GM04503 (cell line): ENCODE data around the gene C22orf23.

Experiments used
- DNase-seq: peaks from one replicate; pipeline ENCODE4 v3.0.0-alpha.2; 2012; ENCODE audit warnings: low read depth

The C22orf23 gene

DNA sequence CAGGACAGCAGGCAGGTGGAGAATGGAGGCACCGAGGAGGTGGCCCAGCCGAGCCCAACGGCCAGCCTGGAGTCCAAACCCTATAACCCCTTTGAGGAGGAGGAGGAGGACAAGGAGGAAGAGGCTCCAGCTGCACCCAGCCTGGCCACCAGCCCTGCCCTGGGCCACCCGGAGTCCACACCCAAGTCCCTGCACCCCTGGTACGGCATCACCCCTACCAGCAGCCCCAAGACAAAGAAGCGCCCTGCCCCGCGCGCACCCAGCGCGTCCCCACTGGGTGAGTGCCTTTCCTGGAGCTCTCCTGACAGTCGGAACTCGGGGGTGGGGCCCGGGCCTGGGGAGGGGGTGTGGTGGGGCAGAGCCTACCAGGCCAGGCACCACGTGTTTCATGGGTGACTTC lies 27.6 kb downstream of the C22orf23 start:
- no peak for DNase-seq

DNA sequence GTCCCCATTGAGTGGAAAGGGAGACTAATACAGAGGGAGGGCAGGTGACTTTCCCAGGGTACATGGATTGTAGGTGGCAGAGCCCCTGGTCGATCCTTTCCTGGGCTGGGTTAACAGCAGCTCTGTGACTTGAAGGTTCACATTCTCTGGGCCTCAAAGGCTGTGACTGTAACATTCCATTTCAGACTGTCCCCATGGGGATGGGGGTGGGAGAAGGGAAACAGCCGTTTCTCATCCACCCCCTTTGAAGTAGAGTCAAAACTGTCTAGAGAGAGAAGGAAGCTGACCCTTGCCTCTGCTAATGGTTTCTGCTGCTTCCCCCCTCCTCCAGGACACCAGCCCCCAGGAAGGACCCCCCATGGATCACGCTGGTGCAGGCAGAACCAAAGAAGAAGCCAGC lies 28.1 kb downstream of the C22orf23 start:
- no peak for DNase-seq

DNA sequence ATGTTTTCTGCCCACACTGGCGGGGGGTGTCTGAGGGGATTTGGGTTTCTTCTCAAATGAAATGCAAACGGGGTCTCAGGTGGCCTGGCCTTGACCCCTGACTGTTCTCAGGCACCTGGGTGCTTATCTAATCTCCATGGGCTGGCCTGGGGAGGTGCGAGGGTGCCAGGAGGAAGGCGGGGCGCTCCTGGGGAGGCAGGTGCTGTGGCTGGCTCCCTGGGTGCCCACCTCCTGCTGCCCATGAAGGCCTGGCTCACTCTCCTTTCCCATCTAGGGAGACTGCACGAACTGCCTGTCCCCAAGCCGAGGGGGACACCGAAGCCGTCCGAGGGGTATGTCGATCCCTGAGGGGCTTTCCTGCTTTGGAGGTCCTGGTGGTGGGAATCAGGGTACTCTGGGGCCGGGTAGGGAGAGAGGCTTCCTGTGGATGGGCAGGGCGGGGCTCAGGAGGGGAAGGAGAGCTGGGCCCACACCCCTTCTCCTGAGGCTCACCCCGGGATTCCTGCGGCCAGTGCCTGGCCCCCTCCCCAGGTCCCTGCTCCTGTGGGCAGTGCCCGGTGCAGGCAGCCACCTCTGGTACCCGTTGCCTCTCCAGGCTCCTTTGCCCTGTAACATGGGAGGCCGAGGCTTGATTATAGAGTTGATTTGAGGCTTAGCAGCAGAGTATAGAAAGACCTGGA lies 28.9 kb downstream of the C22orf23 start:
- no peak for DNase-seq

DNA sequence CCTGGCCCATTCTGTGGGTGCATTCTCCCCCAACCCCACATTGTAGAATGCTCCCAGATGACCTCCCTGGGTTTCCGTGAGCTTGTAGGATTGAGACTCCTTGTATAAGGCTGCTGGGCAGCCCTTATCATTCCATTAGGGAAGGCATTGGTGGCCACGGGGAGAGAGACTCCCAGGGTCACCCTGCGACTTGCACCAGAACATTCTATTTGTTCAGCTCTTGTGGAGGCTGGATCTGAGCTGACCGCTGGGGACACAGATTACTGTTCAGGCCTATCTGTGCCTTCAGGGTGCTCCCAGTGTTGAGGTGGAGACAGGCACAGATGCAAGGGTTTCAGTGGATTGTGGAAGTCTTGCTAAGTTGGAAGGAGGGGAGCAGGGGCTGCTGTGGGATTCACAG lies 29.5 kb downstream of the C22orf23 start:
- no peak for DNase-seq

DNA sequence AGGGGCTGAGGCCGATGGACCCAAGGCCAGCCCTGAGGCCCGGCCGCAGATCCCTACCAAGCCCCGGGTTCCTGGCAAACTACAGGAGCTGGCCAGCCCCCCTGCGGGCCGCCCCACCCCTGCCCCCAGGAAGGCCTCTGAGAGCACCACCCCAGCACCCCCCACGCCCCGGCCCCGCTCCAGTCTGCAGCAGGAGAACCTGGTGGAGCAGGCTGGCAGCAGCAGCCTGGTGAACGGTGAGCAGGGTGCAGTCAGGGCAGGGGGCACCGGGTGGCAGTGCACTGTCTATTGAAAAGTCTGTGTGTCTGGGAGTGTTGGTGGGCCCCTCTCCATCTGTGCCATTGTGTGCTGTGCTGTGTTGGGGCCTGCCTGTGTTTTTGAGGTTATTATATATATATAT lies 31.2 kb downstream of the C22orf23 start:
- DNase-seq = no peak

DNA sequence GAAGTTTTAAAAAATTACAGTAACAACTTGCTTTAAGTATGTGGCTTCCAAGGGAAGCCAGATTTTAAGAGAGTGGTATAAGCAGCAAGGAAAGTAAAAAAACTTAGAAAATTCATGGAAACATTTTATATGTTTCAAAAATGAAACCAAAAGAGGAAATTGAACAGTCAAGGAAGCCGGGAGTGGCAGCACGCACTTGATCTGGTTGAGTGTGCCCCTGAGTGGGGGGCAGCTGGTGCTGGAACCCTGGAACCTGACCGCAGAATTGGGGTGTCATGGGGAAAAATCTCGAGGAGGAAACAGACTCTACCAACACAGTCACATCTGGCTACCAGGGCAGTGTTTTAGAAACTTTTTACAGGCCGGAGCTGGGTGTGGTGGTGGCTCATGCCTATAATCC lies 33.3 kb downstream of the C22orf23 start:
- no peak for DNase-seq

DNA sequence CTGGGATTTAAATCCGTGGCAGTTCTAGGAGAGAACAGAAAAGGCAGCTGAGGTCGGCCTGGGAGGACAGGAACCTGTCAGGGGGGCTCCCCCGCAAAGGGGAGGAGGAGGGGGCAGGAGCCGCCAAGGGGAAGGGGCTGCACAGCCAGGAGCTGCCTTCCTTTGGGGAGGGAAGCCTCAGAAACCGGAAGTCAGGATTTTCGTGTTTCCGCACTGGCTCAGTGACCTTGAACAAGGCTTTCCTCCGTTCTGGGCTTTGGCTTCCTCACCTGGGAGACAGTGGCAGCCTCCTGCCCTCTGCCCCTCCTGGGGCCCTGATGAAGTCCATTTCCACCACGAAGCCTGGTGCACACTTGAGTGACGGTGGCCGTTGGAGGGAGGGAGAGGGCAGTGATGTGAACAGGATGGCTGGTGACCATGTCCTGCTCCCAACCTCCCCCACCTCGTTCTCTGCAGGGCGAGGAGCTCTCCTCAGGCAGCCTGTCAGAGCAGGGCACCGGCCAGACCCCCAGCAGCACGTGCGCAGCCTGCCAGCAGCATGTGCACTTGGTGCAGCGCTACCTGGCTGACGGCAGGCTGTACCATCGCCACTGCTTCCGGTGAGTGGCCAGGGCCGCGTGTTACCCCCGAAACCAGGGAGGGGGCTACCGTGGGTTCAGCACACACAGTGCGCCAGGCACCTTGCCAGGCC lies 34.7 kb downstream of the C22orf23 start:
- DNase-seq = no peak

DNA sequence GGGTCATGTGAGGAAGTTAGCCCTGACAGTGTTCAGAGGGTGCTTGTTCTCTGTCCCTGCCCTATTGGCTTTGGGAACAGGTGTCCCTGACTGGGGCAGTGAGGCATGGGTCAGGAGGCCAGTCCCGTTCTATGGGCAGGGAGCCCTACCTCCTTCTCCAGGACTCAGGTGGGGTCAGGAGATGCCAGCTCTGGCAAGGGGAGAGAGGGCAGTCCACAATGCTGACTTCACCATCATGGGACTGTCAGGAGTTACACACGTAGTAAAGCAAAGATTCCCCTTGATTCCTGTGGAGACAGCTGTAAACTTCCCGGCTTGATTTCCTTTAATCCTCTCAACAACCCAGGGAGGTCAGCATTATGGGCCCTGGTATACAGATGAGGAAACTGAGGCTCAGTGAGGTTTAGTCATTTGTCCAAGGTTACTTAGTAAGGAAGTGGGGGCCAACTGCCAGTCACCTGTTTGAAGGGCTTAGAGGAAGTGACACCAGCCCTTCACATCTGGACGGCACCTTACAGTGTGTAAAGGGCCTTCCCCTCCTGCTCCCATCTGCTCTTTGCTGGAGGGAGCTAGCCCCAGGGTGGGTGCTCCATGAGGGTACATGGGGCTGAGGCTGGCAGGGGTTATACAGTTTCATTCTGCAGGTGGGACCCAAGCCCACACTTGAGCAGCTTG lies 35.4 kb downstream of the C22orf23 start:
- DNase-seq = no peak

DNA sequence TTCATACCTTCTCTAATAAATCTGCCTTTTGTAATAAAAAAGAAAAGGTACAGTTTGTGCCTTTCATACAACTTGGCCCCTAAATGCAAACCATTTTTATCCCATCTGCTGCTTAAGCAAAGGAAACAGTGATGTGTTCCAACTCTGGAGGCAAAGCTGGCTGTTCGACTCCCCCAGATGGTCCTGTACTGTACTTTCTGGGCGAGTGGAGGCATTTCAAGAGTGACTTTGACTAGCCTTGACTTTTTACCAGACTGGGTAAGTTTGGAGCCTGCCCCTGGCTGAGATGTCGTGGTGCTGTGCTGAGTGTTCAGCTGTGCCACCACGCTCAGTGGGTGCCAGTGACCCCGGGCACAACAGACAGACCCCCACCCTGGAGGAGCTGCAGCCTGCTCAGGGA lies 37.1 kb downstream of the C22orf23 start:
- DNase-seq = no peak

DNA sequence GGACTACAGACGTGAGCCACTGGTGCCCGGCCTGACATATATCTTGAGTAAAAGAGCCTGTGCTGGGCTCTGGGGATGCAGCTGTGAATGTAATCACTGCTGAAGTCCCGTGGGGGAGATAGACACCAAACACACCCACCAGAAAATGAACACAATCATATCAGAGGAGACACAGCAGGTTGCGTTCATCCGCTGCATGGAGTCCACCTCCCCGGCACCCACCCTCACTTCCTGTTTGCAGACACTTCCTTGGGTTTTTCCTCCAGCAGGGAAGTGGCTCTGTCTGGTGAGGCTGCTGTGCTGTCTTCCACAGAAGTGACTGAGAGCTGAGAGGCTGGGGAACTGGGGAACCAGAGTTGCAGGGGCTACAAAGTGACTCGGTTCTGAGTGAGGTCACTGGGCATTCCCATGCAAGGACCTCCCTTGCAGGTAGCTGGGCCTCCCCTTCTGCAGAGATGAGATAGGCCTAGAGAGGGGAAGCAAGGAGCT lies 40.1 kb downstream of the C22orf23 start:
- DNase-seq = no peak

DNA sequence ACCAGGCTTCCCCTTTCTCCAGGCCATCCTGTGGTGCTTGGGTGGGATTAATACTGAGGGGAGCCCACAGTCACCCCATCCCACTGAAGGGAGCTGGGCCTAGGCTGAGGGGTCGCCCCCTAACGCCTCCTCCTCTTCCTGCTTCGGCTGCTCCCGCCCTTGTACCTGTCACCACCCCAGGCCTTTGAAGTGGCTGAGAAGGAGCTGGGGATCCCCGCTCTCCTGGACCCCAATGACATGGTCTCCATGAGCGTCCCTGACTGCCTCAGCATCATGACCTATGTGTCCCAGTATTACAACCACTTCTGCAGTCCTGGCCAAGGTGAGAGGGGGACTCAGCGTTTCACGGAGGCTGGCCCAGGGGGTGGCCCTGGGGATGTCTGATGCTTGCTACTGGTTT lies 41.2 kb downstream of the C22orf23 start:
- no peak for DNase-seq

DNA sequence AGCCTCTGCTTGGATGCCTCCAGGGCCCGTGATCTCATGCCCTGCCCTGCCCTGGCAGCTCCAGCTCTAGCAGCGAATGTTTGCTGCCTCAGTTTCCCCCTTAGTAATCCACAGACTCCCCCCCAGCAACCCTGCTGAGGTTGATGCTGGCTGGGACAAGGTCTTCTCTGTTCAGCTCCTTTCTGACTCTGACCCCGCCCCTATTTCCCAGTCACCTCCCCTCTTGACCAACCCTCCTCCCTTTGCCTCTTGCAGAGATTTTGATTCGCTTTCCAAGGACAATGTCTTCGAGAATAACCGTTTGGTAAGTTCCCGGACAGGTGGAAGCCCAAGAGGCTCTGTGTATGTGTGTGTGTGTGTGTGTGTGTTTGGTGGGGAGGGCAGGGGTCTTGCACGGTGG lies 41.7 kb downstream of the C22orf23 start:
- no peak for DNase-seq

DNA sequence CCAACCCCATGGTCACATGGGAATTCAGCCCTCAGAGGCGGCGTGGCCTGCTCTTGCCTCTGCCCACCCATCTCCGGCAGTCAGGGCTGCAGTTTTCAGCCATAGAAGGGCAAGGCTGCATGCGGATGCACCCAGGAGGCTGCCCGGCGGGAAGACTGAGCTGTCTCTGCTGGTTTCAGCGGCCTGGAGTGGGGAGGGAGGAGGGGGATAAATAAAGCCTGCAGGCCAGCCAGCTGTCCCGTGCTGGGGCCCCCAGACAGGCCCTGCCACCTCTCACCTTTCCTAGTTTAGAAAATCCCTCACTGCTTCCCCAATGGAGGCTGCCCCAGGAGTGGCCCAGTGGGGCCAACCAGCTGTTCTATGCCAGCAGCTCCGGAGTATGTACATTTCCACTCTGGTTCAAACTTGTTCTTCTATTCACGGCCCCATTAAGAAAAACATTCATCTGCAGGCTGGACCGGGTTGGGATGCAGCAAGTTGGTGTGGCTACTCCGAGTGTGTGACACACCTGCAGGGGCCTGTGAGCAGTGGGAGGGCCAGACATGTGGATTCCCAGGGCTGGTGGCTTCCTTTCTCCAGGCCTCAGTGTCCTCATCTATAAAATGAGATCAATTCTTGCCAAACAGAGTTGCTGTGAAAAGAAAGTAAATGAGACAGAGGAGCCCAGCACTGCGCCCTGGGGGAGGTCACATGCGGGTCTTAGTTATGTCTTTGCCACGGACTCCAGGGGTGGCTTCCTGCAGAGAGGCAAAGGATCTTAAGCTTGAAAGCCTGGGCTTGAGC lies 42.3 kb downstream of the C22orf23 start:
- DNase-seq = no peak

DNA sequence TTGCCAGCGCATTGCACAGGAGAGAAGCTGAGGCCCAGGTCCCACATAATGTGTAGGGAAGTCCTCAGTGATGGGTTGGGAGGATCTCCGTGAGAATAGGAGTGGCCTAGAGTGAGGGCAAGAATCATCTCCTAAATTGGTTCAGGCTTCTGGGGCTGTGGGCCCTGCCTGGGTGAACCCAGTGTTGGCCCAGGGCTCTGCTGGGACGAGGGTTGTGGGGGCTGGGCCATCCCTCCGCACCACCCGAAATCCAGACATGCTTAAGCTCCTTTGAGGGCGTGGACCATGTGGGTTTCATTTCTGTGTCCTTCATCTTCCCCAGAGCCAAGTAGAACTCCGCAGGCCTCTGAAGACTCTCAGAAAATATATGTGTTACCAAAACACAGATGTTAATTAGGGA lies 43.6 kb downstream of the C22orf23 start:
- DNase-seq = no peak

DNA sequence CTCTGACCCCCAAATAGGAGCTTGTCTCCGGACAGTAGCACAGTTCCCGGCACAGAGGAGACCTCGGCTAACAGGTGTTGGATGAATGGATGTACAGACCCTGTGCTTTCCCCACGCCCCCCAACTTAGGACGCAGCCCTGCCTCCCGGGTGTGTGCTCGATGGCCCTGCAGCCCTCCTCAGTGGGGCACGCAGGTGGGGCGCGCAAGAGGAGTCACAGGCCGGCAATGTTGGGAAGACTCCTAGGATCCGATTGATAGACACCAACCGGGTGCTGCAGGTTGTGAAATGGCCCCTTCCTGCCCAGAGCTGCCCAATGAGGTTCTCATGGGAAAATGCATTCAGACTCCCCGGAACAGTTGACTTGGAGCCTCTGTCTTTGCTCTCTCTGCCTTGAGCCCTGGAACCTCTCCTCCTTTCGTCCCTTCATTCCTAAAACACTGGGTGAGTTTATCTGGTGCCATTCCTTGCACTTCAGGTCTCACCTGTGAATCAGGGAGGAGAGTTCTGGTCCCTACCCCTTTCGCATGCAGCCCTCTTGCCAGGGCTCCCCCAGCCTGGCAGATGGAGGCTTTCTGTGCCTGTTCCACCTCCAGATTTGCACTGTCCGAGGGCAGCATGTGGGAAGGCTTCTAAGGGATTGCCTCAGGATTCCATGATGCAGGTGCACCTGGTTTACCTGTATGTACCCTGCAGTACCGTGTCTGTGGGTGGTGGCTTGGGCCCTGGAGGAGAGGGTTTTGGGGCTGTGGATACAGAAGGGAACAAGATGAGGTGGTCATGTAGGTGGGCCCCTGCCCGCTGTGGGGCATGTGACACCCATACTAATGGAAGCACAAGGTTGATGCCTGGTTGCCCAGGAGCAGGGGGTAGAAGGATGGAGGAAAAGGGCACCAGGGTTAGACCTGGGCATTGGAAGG lies 46.1 kb downstream of the C22orf23 start:
- no peak for DNase-seq

DNA sequence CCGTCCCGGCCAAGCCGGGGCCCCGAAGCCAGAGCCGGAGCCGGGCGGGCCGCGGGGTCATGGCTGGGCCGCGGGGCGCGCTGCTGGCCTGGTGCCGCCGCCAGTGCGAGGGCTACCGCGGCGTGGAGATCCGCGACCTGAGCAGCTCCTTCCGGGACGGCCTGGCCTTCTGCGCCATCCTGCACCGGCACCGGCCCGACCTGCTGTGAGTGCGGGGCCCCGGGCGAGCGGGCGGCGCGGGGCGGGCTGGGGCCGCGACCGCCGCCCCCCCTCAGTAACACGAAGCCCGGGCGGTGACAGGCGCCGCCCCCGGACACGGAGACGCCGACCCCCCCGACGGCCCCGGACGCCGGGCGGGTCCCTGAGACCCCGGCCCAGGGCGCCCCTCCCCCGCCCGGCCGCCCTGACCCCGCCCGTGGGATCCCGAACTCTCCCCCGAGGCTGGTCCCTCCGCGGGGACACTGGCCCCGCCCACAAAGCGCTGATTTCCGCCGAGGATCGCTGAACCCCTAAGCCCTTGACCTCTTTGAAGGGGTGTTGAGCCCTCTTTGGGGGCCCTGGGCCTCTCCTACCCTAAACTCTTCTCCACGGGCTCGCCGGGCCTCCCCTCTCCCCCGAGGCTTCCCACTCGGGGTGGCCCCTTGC lies 46.9 kb downstream of the C22orf23 start:
- DNase-seq = no peak

DNA sequence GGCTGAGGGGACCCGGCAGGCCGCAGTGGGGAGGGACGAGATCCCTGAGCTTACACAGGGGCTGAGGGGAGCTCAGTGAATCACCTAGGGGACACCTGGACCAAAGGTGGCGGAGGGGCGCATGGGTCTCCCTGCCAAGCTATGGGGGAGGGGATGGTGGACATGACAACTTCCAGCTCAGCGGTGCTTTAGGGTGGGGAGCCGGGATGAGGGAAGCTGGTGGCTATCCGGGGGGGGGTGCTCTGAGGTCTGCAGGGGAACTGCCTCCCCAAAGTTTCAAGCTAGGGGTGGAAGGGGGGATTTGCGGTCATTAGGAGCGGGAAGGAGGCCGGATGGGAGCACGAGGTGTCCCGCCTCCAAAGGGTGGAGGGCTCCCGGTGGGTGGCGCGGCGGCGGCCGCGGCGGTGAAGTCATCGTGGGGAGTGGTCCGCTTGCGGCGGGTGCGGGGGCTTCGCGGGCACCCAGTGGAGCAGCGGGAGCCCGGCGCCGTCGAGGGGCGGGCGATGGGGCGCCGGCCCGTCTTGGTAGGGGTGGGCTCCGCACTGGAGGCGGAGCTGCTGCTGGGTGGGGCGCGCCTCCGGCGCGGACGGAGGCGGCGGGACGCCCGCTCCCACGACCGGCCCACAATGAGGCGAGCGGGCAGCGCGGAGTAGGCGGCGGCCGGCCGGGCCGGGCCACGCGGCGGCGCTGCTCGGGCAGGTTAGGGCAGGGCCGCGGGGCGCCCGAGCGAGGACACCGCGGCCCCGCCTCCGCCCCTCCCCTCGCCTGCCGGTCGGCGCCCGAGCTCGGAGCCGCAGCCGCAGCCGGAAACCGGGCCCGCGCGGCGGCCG lies 47.7 kb downstream of the C22orf23 start, which contains the start of gene MICALL1:
Gene MICALL1 (plus strand): TSS at position 764 of the 830 bp plus-strand sequence. CDS start 126 bp downstream, outside the sequence.
- no peak for DNase-seq

DNA sequence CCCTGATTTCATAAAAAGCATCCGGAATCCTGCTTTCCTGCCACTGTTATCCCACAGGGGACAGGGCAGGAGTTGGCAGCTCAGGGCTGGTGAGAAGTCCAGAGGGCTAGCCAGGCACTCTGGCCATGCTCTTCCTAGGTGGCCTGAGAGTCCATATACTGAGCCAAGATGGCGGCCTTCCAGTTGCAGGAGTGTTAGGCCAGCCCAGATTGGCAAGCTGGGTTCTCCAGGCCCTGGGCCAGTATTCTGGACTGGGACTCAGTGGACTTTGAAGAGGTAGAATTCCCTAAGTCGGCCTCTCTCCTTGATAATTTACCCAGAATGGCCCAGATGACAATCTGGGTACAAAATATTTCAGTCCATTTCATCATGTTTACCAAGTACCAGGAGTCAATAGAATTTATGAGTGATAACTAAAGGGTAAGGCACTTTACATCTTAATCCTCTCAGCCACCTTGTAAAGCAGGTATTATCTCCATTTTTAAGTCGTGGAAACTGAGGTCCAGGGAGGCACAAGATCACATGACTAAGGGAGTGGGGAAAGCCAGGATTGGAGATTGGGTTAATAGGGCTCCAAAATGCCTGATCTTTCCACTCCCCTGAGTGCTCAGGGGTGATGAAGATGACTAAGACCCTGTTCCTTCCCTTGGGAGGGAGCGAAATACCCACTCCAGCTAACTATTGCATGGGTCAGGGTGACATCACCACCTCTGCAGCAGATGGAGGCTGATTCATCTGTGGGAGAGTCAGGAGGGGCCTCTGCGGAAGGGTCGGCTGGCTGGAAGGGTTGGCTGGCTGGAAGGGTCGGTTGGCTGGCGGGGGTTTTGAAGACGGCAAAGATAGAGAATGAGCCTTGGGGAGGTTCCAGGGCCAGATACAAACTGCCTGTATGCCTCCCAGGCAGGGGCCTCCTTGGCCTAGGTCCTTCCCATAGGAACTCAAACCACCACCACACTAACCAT lies 48.5 kb downstream of the C22orf23 start:
- peak; percentile 92 for DNase-seq
